ENCODE measurements around the gene COL26A1. TPM values are rescaled to one million over a fixed set of nuclear protein-coding genes. Genes with fewer than 3 reads are reported as not detected.

COL26A1 gene
- total RNA-seq, 2 donors from 2014 or later = 3.8 to 10.3 TPM

DNA sequence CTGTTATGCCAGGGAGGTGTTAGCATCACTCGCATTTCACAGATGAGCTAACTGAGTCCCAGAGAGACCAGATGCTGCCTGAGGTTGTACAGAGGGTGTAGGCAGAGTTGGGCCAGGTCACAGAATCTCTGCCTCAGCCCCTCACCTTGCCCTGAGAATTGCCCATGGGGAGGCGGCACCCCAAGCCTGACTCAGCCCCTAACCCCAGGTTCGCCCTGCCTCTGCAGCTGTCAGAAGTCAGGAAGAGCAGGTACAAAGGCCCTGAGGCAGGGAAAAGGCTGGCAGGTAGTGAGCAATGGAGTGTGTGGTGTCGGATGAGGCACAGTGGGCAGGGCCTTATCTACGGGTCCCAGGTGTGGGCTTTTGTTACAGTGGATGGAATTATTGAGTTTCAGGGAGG lies 187.1 kb downstream of the COL26A1 start:
- WGBS = 93% methylated on average over 5 of the region's 5 CpGs
- no peak for DNase-seq (ENCODE audit: low spot score)
- H3K27ac ChIP-seq = no peak overlapping the region
- TF ChIP-seq, protein P1, sequence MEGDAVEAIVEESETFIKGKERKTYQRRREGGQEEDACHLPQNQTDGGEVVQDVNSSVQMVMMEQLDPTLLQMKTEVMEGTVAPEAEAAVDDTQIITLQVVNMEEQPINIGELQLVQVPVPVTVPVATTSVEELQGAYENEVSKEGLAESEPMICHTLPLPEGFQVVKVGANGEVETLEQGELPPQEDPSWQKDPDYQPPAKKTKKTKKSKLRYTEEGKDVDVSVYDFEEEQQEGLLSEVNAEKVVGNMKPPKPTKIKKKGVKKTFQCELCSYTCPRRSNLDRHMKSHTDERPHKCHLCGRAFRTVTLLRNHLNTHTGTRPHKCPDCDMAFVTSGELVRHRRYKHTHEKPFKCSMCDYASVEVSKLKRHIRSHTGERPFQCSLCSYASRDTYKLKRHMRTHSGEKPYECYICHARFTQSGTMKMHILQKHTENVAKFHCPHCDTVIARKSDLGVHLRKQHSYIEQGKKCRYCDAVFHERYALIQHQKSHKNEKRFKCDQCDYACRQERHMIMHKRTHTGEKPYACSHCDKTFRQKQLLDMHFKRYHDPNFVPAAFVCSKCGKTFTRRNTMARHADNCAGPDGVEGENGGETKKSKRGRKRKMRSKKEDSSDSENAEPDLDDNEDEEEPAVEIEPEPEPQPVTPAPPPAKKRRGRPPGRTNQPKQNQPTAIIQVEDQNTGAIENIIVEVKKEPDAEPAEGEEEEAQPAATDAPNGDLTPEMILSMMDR (IDR thresholded peaks at IDR 0.05) = no peak
- TF ChIP-seq POLR2AphosphoS5 (IDR thresholded peaks at IDR 0.05) (no peak), POLR2A (IDR thresholded peaks at IDR 0.05) (no peak)
- no peaks in the 10 kb centered on the region for H3K36me3 ChIP-seq
- no peaks in the 10 kb centered on the region for H3K27me3 ChIP-seq (replicated peaks; ENCODE audit: insufficient read depth)
- H3K4me3 ChIP-seq = no peak overlapping the region
- no peaks in the 10 kb centered on the region for H3K4me1 ChIP-seq (replicated peaks)
- intact Hi-C loops (cut with DNase I) = no loop called here
- H3K9me3 ChIP-seq = no peaks in the 10 kb centered on the region

DNA sequence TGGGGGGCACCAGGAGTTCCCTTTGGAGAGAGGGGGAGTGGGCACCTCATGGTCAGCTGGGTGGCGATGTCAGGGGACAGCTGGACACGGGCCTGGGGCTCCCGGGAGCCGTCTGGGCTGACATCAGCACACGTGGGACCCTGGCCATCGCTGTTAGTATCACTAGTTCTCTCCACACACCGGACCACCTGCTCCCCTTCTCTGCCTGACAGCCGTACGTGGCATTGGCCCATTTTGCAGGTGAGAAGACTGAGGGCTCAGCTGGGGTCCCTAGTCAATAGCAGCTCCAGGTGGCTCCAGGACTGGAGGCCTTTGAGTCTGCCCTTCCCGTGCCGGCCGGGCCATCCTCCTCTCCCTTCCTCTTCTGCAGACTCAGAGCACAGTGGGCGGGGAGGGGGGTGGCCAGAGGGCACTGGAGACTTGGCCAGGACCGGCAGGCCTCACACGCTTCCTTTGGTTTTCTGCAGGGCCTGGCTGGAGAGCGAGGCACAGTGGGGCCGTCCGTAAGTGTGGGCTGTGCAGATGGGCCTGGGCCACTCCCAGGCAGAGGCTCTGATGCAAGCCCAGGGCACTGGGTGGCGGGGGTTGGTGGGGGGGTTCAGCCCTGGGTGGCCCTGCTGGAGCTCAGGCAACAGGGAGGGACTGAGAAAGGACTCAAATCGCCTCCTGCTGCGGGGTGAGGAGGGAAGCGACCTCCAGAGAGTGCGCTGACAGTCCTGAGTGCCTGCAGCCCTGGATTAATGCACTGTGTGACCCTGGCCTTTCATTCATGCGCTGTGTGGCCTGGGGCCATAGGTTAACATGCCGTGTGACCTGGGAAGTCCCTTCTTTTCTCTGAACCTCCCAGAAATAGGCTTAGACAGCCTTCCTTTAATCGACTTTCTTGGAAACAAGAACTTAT lies 188.2 kb downstream of the COL26A1 start:
- DNase-seq (ENCODE audit: low spot score) = no peak
- Histone ChIP-seq H3K27me3 (replicated peaks; ENCODE audit: insufficient read depth) (no peaks in the 10 kb centered on the region), H3K4me1 (replicated peaks) (no peaks in the 10 kb centered on the region), H3K4me3 (no peak overlapping the region), H3K9me3 (no peaks in the 10 kb centered on the region), H3K36me3 (no peaks in the 10 kb centered on the region), H3K27ac (no peak overlapping the region)
- no peak for TF ChIP-seq POLR2A (IDR thresholded peaks at IDR 0.05)
- TF ChIP-seq, protein P1 (IDR thresholded peaks at IDR 0.05) = no peak
- no peak for TF ChIP-seq POLR2AphosphoS5 (IDR thresholded peaks at IDR 0.05)
- intact Hi-C loops (cut with DNase I) = no loop called here
- 74% methylated on average over 23 of the region's 26 CpGs for WGBS

DNA sequence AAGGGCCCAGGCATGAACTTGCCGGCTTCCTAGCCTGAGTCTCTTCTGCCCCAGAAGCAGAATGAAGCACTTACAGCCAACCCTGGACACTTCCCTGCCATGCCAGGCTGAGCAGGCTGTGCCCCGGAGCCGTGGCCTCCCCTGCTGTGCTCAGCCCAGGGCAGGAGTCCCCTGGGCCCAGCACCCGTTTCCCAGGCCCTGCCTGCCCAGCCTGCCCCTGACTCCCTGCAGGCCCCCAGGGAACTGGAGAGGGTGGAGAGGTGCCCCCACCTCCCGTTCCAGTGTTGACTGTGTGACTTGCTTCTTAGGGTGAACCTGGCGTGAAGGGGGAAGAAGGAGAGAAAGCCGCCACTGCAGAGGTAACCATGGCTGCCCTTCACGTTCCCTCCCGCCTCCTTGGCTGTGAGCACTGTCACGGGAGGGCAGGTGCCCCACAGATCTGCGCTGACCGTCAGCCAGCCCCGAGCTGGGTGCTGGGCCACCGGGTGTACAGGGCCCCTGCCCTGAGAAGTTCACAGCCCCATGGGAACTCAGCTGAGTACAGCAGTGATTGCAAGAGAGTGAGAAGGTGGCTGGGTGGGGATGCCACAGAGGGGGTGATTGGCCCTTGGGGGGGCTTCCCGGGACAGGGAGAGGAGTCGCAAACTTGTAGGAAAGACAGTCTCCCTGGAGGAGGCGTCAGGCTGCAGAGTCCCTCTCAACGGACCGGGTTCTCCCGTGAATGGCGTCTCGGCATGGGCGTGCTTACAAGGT lies 190.5 kb downstream of the COL26A1 start:
- intact Hi-C loops (cut with DNase I) = no loop called here
- TF ChIP-seq POLR2A (IDR thresholded peaks at IDR 0.05) (no peak), POLR2AphosphoS5 (IDR thresholded peaks at IDR 0.05) (no peak)
- TF ChIP-seq, protein P1 (IDR thresholded peaks at IDR 0.05) = no peak
- no peaks in the 10 kb centered on the region for H3K36me3 ChIP-seq
- no peaks in the 10 kb centered on the region for H3K9me3 ChIP-seq
- H3K4me3 ChIP-seq = no peak overlapping the region
- no peaks in the 10 kb centered on the region for H3K27me3 ChIP-seq (replicated peaks; ENCODE audit: insufficient read depth)
- DNase-seq (ENCODE audit: low spot score) = no peak
- WGBS = 88% methylated on average over 23 of the region's 23 CpGs
- H3K27ac ChIP-seq = no peak overlapping the region
- no peaks in the 10 kb centered on the region for H3K4me1 ChIP-seq (replicated peaks)

DNA sequence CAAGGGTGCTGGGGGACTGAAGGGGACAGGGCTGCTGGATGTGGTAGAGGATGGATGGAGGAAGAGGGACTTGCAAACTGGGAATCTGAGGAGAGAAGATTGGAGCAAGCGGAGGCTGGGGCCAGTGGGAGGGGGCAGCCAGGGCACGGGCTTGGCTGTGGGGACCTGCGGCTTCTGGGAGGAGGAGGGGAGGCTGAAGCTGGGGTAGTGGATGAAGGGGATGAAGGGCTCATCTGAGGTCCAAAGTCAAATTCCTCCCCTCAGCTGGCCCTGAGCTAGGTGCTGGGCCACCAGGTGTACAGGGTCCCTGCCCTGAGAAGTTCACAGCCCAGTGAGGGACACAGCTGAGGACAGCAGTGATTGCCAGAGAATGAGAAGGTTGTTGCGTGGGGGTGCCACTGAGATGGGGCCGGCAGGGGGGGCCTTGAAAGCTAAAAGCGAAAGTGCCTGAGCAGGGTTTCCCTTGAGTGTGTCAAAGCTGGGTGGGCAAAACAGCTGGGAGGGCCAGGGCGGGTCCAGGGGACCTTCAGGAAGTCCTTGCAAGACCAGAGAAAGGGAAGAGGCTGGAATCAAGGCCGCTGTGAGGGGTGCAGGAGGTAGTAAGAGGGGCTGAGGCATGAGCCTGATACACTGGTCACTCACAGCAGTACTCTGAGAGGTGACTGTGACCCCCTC lies 191.2 kb downstream of the COL26A1 start:
- Histone ChIP-seq H3K36me3 (no peaks in the 10 kb centered on the region), H3K27ac (no peak overlapping the region), H3K27me3 (replicated peaks; ENCODE audit: insufficient read depth) (no peaks in the 10 kb centered on the region), H3K9me3 (no peaks in the 10 kb centered on the region), H3K4me1 (replicated peaks) (no peaks in the 10 kb centered on the region), H3K4me3 (no peak overlapping the region)
- TF ChIP-seq POLR2A (IDR thresholded peaks at IDR 0.05) (no peak), POLR2AphosphoS5 (IDR thresholded peaks at IDR 0.05) (no peak)
- TF ChIP-seq, protein P1 (IDR thresholded peaks at IDR 0.05) = no peak
- intact Hi-C loops (cut with DNase I) = no loop called here
- 87% methylated on average over 8 of the region's 8 CpGs for WGBS
- DNase-seq (ENCODE audit: low spot score) = no peak
